ENCODE results near the gene CCN2.
"Not testable (repeated sequence)": the region's sequence is repeated elsewhere in the genome, so short reads cannot be mapped to it uniquely, and the experiment has no call there.

Gene CCN2

GRCh38 chr6:131918650-131919355, 32.4 kb downstream of the CCN2 start:
- H3K4me3 ChIP-seq (ENCODE audit: low read length) = no peak overlapping the region
- no peaks in the 10 kb centered on the region for H3K36me3 ChIP-seq (ENCODE audit: insufficient read depth, low read length)
- peaks cover 2% of the 10 kb centered on the region for H3K9me3 ChIP-seq (ENCODE audit: low read length)
- H3K4me1 ChIP-seq (ENCODE audit: insufficient read depth, low read length) = no peaks in the 10 kb centered on the region
- no peaks in the 10 kb centered on the region for H3K27me3 ChIP-seq (ENCODE audit: insufficient read depth, low read length)
- H2AFZ ChIP-seq (ENCODE audit: low read depth, low read length) = no peak overlapping the region

- Histone ChIP-seq H3K36me3 (ENCODE audit: insufficient read depth, low read length) (no peaks in the 10 kb centered on the region), H3K4me1 (ENCODE audit: insufficient read depth, low read length) (no peaks in the 10 kb centered on the region), H3K9me3 (ENCODE audit: low read length) (peaks cover 2% of the 10 kb centered on the region), H2AFZ (ENCODE audit: low read depth, low read length) (no peak overlapping the region), H3K4me3 (ENCODE audit: low read length) (no peak overlapping the region), H3K27me3 (ENCODE audit: insufficient read depth, low read length) (no peaks in the 10 kb centered on the region)
Observed at GRCh38 chr6:131917763-131918649, 33.2 kb downstream of the CCN2 start.

DNA sequence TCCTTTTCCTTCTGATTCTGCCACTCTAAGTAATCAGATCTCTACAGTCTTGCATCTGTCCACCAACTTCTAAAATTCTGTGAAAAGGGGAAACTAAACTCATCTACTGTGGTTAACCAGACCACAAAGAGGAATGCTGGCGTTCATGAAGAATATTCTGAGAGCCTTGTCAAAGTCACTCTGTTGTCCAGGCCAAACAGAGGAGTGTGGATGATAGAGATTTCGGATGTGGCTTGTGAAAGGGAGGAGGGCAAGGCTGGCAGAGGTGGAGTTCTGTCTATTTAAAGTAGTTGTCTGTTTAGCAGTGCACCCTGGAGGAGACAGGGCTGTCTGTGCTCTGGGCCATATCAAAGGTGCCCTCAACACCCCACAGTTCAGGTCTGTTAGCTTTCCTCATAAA, 33.9 kb downstream of the CCN2 start:
- Histone ChIP-seq H3K36me3 (ENCODE audit: insufficient read depth, low read length) (no peaks in the 10 kb centered on the region), H3K9me3 (ENCODE audit: low read length) (peaks cover 2% of the 10 kb centered on the region), H3K27me3 (ENCODE audit: insufficient read depth, low read length) (no peaks in the 10 kb centered on the region), H2AFZ (ENCODE audit: low read depth, low read length) (no peak overlapping the region), H3K4me1 (ENCODE audit: insufficient read depth, low read length) (no peaks in the 10 kb centered on the region), H3K4me3 (ENCODE audit: low read length) (no peak overlapping the region)

DNA sequence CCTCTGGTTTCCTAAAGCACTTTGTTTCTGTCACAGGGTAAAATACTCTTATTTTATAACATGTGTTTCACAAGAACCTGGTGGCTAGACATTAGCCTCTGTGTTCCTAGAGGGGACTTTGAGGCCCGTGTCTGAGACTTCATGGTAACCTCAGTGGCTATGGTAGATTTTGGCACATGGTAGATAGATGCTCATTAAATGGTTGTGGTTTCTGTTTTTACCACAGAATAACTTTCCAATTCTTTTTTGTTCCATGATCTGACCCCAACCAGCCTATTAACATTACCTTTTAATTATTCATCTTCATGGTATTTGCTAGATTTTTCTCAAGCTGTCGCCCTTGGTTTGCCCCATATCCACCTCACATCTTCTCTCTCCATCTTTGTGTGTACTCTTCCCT, 34.3 kb downstream of the CCN2 start:
- Histone ChIP-seq H2AFZ (ENCODE audit: low read depth, low read length) (no peak overlapping the region), H3K27me3 (ENCODE audit: insufficient read depth, low read length) (no peaks in the 10 kb centered on the region), H3K9me3 (ENCODE audit: low read length) (no peaks in the 10 kb centered on the region), H3K36me3 (ENCODE audit: insufficient read depth, low read length) (no peaks in the 10 kb centered on the region), H3K4me1 (ENCODE audit: insufficient read depth, low read length) (no peaks in the 10 kb centered on the region), H3K4me3 (ENCODE audit: low read length) (no peak overlapping the region)

DNA sequence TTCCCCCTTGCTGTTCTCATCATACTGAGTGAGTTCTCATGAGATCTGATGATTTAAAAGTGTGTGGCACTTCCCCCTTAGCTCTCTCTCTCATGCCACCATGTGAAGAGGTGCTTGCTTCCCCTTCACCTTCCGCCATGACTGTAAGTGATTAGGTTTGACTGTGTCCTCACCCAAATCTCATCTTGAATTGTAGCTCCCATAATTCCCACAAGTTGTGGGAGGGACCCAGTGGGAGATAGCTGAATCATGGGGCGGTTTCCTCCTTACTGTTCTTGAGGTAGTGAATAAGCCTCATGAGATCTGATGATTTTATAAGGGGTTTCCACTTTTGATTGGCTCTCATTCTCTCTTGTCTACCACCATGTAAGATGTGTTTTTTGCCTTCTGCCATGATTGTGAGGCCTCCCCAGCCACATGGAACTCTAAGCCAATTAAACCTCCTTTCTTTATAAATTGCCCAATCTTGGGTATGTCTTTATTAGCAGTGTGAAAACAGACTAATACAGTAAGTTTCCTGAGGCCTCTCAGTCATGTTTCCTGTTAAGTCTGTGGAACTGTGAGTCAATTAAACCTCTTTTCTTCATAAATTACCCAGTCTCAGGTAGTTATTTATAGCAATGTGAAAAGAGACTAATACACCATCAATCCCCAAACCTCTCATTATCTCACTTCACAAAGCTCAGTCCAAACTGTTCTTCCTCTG, 34.9 kb downstream of the CCN2 start:
- not testable (repeated sequence) for H3K27me3 ChIP-seq (ENCODE audit: insufficient read depth, low read length); H2AFZ ChIP-seq (ENCODE audit: low read depth, low read length); H3K9me3 ChIP-seq (ENCODE audit: low read length); H3K4me3 ChIP-seq (ENCODE audit: low read length); H3K4me1 ChIP-seq (ENCODE audit: insufficient read depth, low read length); H3K36me3 ChIP-seq (ENCODE audit: insufficient read depth, low read length)

DNA sequence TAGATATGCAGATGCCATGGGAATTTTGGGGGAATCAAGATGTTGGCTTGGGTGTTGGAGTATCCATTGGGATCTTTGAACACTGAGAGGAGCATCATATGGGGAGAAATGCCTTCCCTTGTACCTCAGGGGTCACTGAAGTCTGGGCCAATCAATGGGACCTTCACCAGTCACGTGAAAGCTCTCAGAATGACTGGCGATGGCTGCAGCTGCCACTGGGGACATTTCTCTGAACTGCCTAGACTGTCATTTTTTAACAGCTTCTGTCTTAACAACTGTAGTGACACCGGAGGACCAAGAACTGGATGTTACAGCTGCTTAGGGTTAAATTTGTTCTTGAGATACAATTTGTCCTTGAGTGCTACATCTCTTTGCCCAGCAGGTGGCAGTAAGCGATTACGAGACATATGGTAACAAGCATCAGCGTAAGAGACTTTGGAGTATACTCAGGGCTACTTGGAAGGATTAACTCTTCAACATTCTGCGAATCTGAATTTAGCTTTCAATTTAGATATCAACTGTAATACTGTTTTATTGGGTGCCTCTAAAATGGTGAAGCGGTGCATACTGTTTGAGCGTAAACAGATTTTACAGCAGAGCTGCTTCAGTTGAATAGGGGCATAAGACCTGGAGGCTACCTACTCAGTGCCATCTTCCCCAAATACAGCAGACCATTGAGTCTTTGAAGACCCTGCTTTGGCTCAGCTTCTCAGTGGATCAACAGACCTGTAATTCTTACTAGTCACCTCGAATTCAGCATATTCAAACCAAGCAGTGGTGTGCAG, 36.0 kb downstream of the CCN2 start:
- no peaks in the 10 kb centered on the region for H3K27me3 ChIP-seq (ENCODE audit: insufficient read depth, low read length)
- no peaks in the 10 kb centered on the region for H3K4me1 ChIP-seq (ENCODE audit: insufficient read depth, low read length)
- no peak overlapping the region for H2AFZ ChIP-seq (ENCODE audit: low read depth, low read length)
- H3K36me3 ChIP-seq (ENCODE audit: insufficient read depth, low read length) = no peaks in the 10 kb centered on the region
- H3K4me3 ChIP-seq (ENCODE audit: low read length) = no peak overlapping the region
- H3K9me3 ChIP-seq (ENCODE audit: low read length) = no peaks in the 10 kb centered on the region

- Histone ChIP-seq H3K4me3 (ENCODE audit: low read length) (no peak overlapping the region), H2AFZ (ENCODE audit: low read depth, low read length) (no peak overlapping the region), H3K36me3 (ENCODE audit: insufficient read depth, low read length) (no peaks in the 10 kb centered on the region), H3K4me1 (ENCODE audit: insufficient read depth, low read length) (no peaks in the 10 kb centered on the region), H3K27me3 (ENCODE audit: insufficient read depth, low read length) (no peaks in the 10 kb centered on the region), H3K9me3 (ENCODE audit: low read length) (no peaks in the 10 kb centered on the region)
Observed at GRCh38 chr6:131914234-131914633, 36.9 kb downstream of the CCN2 start.

GRCh38 chr6:131911951-131912350, 39.2 kb downstream of the CCN2 start:
- Histone ChIP-seq H3K4me3 (ENCODE audit: low read length) (no peak overlapping the region), H2AFZ (ENCODE audit: low read depth, low read length) (no peak overlapping the region), H3K36me3 (ENCODE audit: insufficient read depth, low read length) (no peaks in the 10 kb centered on the region), H3K4me1 (ENCODE audit: insufficient read depth, low read length) (no peaks in the 10 kb centered on the region), H3K9me3 (ENCODE audit: low read length) (no peaks in the 10 kb centered on the region), H3K27me3 (ENCODE audit: insufficient read depth, low read length) (no peaks in the 10 kb centered on the region)

GRCh38 chr6:131910956-131911355, 40.2 kb downstream of the CCN2 start:
- Histone ChIP-seq H3K36me3 (ENCODE audit: insufficient read depth, low read length) (no peaks in the 10 kb centered on the region), H3K9me3 (ENCODE audit: low read length) (no peaks in the 10 kb centered on the region), H2AFZ (ENCODE audit: low read depth, low read length) (no peak overlapping the region), H3K4me3 (ENCODE audit: low read length) (no peak overlapping the region), H3K27me3 (ENCODE audit: insufficient read depth, low read length) (no peaks in the 10 kb centered on the region), H3K4me1 (ENCODE audit: insufficient read depth, low read length) (no peaks in the 10 kb centered on the region)

DNA sequence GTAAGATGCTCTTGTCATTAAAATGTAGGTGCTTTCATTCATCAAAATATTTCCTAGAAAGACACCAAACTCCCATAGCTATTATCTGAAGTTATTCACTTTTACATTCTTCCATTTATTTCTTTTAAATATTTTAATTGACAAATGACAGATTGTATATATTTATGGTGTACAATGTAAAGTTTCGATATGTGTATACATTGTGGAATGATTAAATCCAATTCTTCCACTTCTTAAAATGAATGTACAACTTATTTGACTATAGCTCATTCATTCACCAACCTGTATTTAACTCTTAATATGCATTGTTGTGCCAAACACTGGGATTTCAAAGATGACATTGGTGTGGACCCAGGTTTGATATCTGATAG, 41.0 kb downstream of the CCN2 start:
- Histone ChIP-seq H2AFZ (ENCODE audit: low read depth, low read length) (no peak overlapping the region), H3K9me3 (ENCODE audit: low read length) (no peaks in the 10 kb centered on the region), H3K4me3 (ENCODE audit: low read length) (no peak overlapping the region), H3K4me1 (ENCODE audit: insufficient read depth, low read length) (no peaks in the 10 kb centered on the region), H3K27me3 (ENCODE audit: insufficient read depth, low read length) (no peaks in the 10 kb centered on the region), H3K36me3 (ENCODE audit: insufficient read depth, low read length) (no peaks in the 10 kb centered on the region)

- H3K36me3 ChIP-seq (ENCODE audit: insufficient read depth, low read length) = no peaks in the 10 kb centered on the region
- H3K9me3 ChIP-seq (ENCODE audit: low read length) = no peaks in the 10 kb centered on the region
- no peak overlapping the region for H2AFZ ChIP-seq (ENCODE audit: low read depth, low read length)
- no peaks in the 10 kb centered on the region for H3K4me1 ChIP-seq (ENCODE audit: insufficient read depth, low read length)
- H3K27me3 ChIP-seq (ENCODE audit: insufficient read depth, low read length) = no peaks in the 10 kb centered on the region
- no peak overlapping the region for H3K4me3 ChIP-seq (ENCODE audit: low read length)
Observed at GRCh38 chr6:131909408-131910218, 41.6 kb downstream of the CCN2 start.

DNA sequence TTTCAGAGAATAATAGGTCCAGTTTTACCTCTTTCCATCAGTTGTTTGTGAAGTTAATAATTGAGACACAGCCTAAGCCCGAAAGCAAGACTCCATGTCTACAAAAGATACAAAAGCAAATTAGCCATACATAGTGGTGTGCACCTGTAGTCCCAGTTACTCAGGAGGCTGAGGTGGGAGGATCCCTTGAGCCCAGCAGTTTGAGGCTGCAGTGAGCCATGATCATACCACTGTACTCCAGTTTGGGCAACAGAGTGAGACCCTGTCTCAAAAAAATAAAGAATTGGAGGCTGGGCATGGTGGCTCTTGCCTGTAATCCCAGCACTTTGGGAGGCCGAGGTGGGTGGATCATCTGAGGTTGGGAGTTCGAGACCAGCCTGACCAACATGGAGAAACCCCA, 42.4 kb downstream of the CCN2 start:
- not testable (repeated sequence) for H3K4me1 ChIP-seq (ENCODE audit: insufficient read depth, low read length); H3K4me3 ChIP-seq (ENCODE audit: low read length); H3K27me3 ChIP-seq (ENCODE audit: insufficient read depth, low read length); H3K36me3 ChIP-seq (ENCODE audit: insufficient read depth, low read length); H2AFZ ChIP-seq (ENCODE audit: low read depth, low read length); H3K9me3 ChIP-seq (ENCODE audit: low read length)
